H1 (cell line): ENCODE measurements around the gene SEMA4C.

Experiments
- CHD1 ChIP-seq: IDR thresholded peaks from 2 replicates; pipeline ENCODE4 v1.6.1; 2012; ENCODE audit warnings: low read depth, low read length, improper control_type of control experiment
- CHD2 ChIP-seq: IDR thresholded peaks from 2 replicates; pipeline ENCODE4 v1.6.1; 2012; ENCODE audit warnings: low read length, improper control_type of control experiment
- CTCF ChIP-seq, 3 experiments: IDR thresholded peaks; 1 replicate in 2 of 3; 2 replicates in 1 of 3; pipeline versions ENCODE4 v1.5.1 to v1.6.1; 2011; ENCODE audit warnings: low read length in 3 of 3, mild to moderate bottlenecking in 3 of 3, inconsistent platforms in 2 of 3, low read depth in 1 of 3, moderate library complexity in 1 of 3; ENCODE audit not compliant: insufficient read depth in 1 of 3; ENCODE audit errors: control extremely low read depth in 1 of 3
- FOSL1 ChIP-seq: IDR thresholded peaks from 2 replicates; pipeline ENCODE4 v1.6.1; 2011; ENCODE audit warnings: mild to moderate bottlenecking, low read depth, low read length, moderate library complexity; ENCODE audit not compliant: insufficient read depth
- HDAC2 ChIP-seq, 2 experiments: fragments of 300-600 bp in 1 of 2; sonication (generic) in 1 of 2; IDR thresholded peaks; 2 replicates each; pipeline ENCODE4 v1.6.1; 2011 to 2012; ENCODE audit warnings: low read depth in 2 of 2, low read length in 2 of 2, mild to moderate bottlenecking in 2 of 2, moderate library complexity in 2 of 2, borderline replicate concordance in 1 of 2, inconsistent platforms in 1 of 2
- NRF1 ChIP-seq: IDR thresholded peaks from 2 replicates; pipeline ENCODE4 v1.6.1; 2011; ENCODE audit warnings: mild to moderate bottlenecking, low read depth, low read length, improper control_type of control experiment
- POLR2A ChIP-seq, 2 experiments: IDR thresholded peaks; 1 replicate in 1 of 2; 2 replicates in 1 of 2; pipeline ENCODE4 v1.6.1; 2011; ENCODE audit warnings: low read depth in 2 of 2, low read length in 2 of 2, mild to moderate bottlenecking in 2 of 2; ENCODE audit errors: control extremely low read depth in 1 of 2
- POLR2AphosphoS5 ChIP-seq: IDR thresholded peaks from 2 replicates; pipeline ENCODE4 v1.6.1; 2011; ENCODE audit warnings: low read depth, low read length
- POU5F1 ChIP-seq: IDR thresholded peaks from 2 replicates; pipeline ENCODE4 v1.6.1; 2011; ENCODE audit warnings: low read depth, mild to moderate bottlenecking, low read length, moderate library complexity
- RFX5 ChIP-seq: IDR thresholded peaks from 2 replicates; pipeline ENCODE4 v1.6.1; 2011; ENCODE audit warnings: low read depth, low read length, improper control_type of control experiment, borderline replicate concordance
- SP1 ChIP-seq: IDR thresholded peaks from 2 replicates; pipeline ENCODE4 v1.6.1; 2011; ENCODE audit warnings: low read depth, low read length
- TCF12 ChIP-seq: IDR thresholded peaks from 2 replicates; pipeline ENCODE4 v1.6.1; 2011; ENCODE audit warnings: low read depth, mild to moderate bottlenecking, low read length

GRCh38 chr2:96852667-96853066 lies 17.2 kb downstream of the SEMA4C start:
- no peak for TF ChIP-seq POLR2AphosphoS5
- TF ChIP-seq POLR2A (IDR thresholded peaks at IDR 0.05; ENCODE audit: control extremely low read depth in 1 of 2, low read depth in 2 of 2, low read length in 2 of 2): no peak
- no peak for TF ChIP-seq HDAC2 (IDR thresholded peaks at IDR 0.05; ENCODE audit: borderline replicate concordance in 1 of 2, low read depth in 2 of 2, low read length in 2 of 2)
- no peak for TF ChIP-seq CTCF (IDR thresholded peaks at IDR 0.05; ENCODE audit: control extremely low read depth in 1 of 3, insufficient read depth in 1 of 3, low read depth in 1 of 3, low read length in 3 of 3)
- no peak for TF ChIP-seq CHD1
- TF ChIP-seq FOSL1: no peak
- TF ChIP-seq RFX5: no peak
- no peak for TF ChIP-seq TCF12
- TF ChIP-seq SP1: no peak
- TF ChIP-seq CHD2: no peak
- TF ChIP-seq NRF1: no peak
- TF ChIP-seq POU5F1: no peak
